NCI-H526 (cell line): Measurements from ENCODE around the gene AHSG.

Experiments
- DNase-seq, 2 experiments: peaks; one replicate each; lab custom pipeline; 2025; lab: John Stamatoyannopoulos, UW

AHSG gene

DNA sequence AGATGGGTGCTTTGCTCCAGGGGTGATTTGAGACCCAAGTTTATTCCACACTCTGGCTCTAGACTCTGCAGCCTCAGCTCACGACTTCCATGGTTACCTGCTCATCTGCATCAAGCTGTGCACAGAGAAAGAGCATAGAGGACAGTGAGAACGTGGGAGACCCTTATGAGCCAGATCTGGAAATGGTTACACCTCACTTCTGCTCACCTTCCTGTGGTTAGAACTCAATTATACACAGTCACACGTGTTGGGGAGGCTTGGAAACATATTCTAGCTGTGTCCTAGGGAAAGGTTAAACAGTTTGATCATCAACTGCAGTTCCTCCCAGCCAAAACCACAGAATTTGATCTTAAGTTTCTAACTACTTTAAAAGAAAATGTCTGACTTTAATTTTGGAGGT is 29.2 kb downstream of the AHSG start:
- no peak for DNase-seq

DNA sequence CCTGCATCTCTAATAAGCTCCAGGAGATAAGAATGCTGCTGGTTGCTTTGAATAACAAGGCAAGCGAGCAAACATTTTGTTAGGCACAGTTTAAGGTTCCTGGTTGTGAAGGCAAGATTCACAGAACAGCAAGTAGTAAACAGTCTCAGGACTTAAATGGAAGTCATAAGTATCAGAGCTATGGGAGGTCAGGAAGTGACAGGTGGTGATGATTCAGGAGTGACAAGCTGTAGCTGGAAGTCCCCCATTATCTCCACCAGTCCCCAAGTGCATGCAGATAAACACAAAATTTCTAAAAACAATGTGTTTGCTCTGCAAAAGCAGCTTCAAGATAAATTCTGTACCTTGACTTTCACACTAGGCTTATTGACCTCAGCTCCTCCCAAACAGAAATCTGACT is 30.6 kb downstream of the AHSG start:
- no peak for DNase-seq

DNA sequence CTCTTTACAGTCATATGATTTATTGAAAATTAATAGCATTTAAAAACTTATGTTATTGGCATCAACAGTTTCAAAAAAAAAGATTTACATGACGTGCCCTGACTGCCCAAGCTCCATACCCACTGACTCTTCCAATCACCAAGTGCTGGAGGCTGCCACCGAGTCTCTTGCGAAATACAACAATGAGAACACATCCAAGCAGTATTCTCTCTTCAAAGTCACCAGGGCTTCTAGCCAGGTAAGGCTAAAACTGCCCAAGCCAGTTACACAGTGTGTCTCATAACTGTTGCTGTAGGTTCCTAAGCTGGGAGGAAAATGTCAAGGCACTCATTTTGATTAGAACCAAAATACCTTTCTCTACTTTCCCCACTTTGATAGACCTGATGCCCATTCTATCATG is 31.8 kb downstream of the AHSG start:
- DNase-seq, result no peak

DNA sequence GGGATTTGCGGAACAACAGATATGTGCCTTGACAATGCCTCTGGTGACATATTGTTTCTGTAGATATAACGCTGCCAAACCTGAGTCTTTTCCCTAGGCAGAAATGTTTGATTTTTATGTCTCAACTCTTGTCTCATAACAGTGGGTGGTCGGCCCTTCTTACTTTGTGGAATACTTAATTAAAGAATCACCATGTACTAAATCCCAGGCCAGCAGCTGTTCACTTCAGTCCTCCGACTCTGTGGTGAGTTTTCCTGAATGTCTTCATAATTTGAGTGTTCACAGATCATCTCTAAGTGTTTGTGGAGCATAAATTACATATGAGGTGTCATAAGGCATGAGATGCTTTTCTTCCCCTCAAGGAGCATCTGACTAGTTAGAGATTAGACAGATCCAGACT is 33.2 kb downstream of the AHSG start:
- no peak for DNase-seq

DNA sequence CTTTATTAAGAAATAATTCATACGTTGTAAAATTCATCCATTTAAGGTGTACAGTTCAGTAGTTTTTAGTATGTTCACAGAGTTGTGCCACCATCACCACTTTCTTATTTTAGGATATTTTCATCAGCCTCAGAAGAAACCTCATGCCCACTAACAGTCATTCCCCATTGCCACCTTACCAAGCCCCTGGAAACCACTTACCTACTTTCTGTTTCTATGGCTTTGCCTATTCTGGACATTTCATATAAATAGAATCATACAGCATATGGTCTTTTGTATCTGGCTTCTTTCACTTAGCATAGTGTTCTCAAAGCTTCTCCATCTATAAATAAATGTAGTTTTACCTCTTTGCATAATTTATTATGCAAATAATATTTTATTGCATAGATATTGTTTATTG is 34.0 kb downstream of the AHSG start:
- DNase-seq, result no peak

DNA sequence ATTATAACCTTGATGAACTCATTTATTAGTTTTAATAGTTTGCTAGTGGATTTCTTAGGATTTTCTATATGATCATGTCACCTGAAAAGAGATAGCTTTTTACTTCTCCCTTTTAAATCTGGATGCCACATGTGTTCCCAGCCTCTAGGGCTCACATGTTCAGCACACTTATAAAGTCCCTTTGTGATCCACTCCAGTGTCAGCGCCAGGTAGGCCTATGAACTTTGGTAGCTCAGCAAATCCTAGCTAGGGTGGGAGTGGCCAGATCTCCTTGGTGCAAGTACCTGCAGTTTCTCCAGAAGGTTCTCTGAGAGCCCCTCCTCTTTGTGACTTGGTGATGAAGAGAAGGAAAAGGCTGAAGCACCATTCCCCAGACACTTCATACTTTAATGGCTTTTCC is 36.0 kb downstream of the AHSG start:
- no peak for DNase-seq

DNA sequence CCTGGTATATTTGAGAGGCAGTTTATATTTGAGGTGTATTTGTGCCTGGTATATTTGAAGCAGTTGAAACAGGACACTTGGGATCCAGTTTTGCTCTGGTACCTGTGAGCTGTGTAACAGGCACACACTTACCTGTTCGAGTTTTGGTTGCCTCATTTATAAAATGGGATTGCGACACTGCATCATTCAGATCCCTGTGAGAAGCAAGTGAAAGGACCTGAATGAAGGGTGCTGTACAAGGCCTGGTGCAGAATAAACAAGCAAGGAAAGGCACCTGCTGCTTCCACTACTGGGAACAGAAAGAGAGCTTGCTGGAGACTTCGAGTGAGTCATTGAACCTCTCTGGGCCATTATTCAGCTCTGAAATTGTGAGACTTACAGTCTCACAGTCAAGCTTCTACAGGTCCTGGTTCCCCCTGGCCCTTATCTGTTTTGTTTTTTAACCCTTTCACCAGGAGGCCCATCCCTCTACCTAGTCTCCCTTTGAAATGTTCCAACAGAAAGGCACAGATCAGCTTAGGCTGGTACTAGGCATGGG is 38.9 kb downstream of the AHSG start:
- no peak for DNase-seq

DNA sequence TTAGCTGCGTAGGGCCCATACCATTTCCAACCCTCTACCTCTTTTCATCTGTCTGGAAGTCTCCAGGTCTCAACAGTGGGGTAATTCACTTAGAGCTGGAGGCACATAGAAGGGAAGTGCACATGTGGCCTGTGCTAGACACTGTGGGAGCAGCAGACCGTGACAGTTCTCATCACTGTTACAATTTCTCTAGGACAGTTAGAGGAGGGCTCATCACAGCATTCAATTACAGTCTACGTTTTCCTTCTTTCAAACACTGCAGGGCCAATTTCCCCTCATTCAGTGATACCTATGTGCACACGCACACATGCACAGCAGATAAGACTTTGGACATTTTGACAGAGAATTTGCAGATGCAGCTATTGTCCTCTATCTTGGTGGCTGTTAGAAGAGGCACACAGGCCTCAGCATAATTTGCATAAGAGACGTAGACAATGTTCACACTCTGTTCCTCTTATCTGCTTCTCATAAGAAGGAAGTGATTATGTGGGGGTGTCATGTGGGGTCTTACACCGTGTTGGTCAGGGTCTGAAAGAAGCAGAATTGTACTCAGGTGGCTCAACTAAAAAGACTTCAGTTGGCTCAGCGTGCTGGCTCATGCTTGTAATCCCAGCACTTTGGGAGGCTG is 40.3 kb downstream of the AHSG start:
- DNase-seq, result peak; percentile 39 to 59

DNA sequence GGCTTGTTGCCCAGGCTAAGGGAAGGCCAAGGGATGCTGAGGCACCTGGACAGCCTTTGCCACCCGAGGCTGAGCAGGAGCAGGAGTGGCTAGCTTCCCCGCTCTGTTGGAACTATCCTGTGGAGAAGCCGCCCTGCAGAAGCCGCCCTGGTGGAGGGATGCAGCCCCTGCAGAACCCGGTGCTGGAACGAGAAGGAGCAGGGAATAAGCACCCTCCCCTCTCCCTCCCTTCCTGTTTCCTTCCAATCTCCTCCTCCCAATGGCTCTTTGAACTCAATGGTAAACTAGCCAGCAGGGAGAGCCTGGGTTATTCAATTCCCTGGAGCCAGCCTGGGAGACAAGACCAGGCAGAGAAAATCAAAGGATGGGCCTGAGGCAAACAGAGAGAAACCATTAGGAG is 41.1 kb downstream of the AHSG start:
- DNase-seq, result no peak

DNA sequence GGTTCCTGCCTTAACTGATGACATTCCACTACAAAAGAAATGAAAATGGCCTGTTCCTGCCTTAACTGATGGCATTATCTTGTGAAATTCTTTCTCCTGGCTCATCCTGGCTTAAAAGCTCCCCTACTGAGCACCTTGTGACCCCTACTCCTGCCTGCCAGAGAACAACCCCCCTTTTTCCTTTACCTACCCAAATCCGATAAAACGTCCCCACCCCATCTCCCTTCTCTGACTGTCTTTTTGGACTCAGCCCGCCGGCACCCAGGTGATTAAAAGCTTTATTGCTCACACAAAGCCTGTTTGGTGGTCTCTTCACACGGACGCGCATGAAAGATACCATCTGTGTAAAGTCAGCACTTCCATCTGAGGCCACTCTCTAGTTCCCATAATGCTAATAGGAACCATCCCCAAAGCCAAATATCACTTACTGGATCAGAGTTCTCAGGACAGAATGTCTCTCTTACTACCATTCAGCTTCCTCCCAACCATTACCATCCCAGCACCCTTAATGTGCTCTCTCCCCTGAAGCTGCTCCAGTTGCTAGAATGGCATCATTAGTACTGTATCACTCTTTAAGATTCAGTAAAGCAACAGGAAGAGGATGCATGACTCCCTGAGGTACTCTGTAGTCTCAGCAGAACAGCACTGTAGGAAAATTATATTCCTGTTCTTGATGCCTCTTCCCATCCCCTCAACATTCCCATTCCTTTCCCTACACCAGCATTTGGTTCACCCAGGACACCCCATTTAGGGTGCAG is 50.7 kb downstream of the AHSG start:
- DNase-seq, result no peak

DNA sequence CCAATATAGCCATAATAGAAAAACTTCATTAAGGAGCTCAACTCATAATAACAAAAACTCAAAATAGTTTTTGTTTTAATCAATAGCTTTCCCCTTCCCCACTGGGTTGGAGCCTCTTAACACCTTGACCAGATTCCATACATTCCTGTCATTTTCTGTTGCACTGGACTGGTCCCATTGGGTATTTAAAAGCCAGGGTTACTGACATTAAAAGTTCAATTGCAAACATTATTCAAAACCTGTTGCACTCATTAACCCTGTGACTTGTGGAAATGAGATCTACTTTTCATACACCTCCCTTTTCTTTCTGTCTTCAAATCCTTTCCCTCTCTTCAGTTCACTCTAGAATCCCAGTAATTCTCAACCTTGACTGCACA is 51.2 kb downstream of the AHSG start:
- no peak for DNase-seq

DNA sequence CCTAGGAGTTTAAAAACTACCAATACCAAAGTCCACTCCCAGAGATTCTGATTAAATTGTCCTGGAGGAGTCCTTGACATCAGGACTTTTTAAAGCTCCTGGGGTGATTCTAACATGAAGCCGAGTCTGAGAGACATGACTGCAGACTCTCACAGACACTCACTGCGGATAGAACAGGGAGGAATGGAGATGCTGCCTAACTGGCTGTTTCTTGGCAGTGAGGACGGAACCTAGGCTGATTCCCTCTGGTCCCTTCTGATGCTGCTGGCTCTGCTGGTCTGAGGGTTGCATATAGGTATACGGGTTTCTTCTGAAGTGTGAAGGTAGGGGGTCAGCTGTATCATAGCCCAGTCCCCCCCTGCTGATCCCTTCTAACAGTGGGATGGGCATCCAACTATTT is 51.6 kb downstream of the AHSG start:
- no peak for DNase-seq

DNA sequence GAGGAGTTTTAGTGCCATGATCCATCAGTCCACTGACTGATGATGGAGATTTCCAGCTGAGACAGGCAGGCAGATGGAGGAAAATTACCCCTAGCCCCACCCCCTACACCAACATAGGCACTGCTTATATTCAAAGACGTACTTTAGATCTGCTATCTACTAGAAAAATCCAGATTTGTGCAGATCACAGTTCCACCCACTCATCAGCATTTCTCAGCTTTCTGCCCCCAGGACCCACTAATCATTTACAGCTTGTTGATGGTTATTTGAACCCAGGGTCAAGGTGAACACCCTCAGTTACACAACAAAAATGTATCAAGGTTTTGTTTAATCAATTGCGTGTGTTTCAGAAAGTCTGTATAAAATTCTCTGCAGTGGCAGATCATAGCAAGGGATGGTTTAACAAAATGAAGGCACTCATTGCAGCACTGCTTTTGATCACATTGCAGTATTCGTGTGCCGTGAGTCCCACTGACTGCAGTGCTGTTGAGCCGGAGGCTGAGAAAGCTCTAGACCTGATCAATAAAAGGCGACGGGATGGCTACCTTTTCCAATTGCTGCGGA is 52.8 kb downstream of the AHSG start, which contains the start of gene HRG:
Gene HRG (plus strand): TSS at position 390 of the 564 bp plus-strand sequence. CDS start 18 bp downstream, at position 408.
- no peak for DNase-seq

DNA sequence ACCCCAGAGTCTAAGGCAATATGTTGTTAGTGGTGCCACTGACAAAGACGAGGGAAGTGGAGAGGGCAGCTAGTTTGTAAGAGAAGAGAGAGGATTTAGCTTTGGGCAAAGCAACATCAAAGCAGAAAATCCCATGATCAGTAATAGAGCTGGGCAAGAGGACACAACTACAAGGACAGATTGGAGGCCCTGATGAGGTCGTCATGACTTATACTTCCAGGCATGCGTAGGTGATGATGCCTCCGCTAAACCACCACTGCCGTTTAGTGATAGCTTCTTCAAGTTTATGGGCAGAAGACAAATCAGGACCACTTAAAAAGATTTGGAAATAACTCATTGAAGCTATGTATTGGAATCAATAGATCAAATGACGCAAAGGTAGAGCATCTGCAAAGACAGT is 55.6 kb downstream of the AHSG start:
- DNase-seq, result no peak

DNA sequence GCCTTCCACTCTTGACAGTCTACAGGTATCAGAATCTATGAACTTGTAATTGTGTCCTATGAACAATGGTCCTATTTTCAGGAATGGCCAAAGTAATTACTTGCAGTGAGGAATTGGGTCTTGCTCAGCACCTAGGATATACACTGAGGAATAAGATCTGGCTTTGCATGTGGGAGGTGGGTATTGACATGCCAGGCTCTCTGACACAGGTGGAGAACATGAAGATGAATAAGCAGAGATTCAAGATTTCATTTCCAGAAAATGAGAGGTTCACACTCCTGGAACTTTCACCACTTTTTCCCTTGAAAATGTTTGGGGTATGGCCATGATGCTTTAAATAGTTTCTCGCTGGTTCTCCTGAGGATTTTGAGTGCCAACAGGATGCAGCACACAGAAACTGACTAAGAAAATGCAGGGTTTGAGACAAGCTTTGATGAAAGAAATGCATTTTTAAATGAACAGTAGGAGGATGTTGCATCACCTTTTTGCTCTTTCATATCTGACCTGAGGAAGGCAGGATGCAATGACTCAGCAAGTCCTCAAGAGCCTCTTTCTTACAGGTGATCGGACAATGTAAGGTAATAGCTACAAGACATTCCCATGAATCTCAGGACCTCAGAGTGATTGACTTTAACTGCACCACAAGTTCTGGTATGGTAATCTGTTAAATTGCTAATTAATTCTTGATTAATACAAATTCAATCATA is 56.7 kb downstream of the AHSG start:
- no peak for DNase-seq

DNA sequence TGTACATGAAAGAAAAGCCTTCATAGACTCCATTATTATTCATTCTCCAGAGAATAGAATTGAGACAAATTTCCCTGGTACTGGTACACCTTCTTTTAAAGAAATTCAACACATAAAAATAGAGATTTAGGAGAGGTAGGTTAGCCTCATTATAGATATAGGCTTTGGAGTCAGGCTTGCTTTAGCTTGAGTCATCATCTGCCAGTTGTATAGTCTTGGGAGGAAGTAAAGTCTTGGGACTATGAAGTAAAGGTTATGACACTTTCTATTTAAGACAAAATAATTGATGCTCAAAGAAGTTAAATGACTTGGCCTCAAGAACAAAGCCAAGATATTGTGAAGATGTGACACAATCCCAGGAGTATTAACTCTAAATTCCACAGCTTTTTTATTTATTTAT is 57.3 kb downstream of the AHSG start:
- no peak for DNase-seq
